CD14-positive monocyte (primary cell): ENCODE measurements around the gene GNG11. TPM values are rescaled to one million over a fixed set of nuclear protein-coding genes. Genes with fewer than 3 reads are reported as not detected.

Experiments used
- DNase-seq, 3 donors: peaks; one replicate each; pipeline ENCODE4 v3.0.0-alpha.2; 2011 to 2022
- H2AFZ ChIP-seq: 2 replicates; pipeline ENCODE4 v1.6.0; 2012; ENCODE audit warnings: mild to moderate bottlenecking, low read depth, low read length, inconsistent platforms; ENCODE audit not compliant: insufficient read depth, poor library complexity, severe bottlenecking
- H3K27ac ChIP-seq, 2 donors: 1 replicate in 1 of 2; 2 replicates in 1 of 2; pipeline ENCODE4 v1.5.1; 2012 to 2013; ENCODE audit warnings: low read length in 2 of 2, control low read depth in 1 of 2, inconsistent platforms in 1 of 2, low read depth in 1 of 2, mild to moderate bottlenecking in 1 of 2
- H3K27me3 ChIP-seq, 2 donors: one replicate each; pipeline versions ENCODE4 v1.6.0 to v1.6.1; 2011 to 2013; ENCODE audit warnings: low read length in 2 of 2; ENCODE audit not compliant: control insufficient read depth in 2 of 2, insufficient read depth in 2 of 2
- H3K36me3 ChIP-seq, 2 donors: replicated peaks in 1 of 2; 1 replicate in 1 of 2; 2 replicates in 1 of 2; pipeline versions ENCODE4 v1.5.1 to v1.6.1; 2012 to 2013; ENCODE audit warnings: low read length in 2 of 2, control low read depth in 1 of 2, inconsistent platforms in 1 of 2, mild to moderate bottlenecking in 1 of 2; ENCODE audit not compliant: insufficient read depth in 2 of 2, control insufficient read depth in 1 of 2
- H3K4me1 ChIP-seq, 2 donors: 1 replicate in 1 of 2; 2 replicates in 1 of 2; pipeline versions ENCODE4 v1.5.1 to v1.6.1; 2012 to 2013; ENCODE audit warnings: low read length in 2 of 2, control low read depth in 1 of 2, inconsistent platforms in 1 of 2, mild to moderate bottlenecking in 1 of 2, moderate library complexity in 1 of 2; ENCODE audit not compliant: insufficient read depth in 2 of 2, control insufficient read depth in 1 of 2
- H3K4me2 ChIP-seq: replicated peaks from 2 replicates; pipeline ENCODE3; 2012; ENCODE audit warnings: low read length, moderate library complexity, mild to moderate bottlenecking; ENCODE audit not compliant: poor library complexity, severe bottlenecking; ENCODE audit errors: extremely low read depth
- H3K4me3 ChIP-seq, 3 experiments: fragments of 200-600 bp in 1 of 3; sonication (generic) in 1 of 3; replicated peaks in 1 of 3; 1 replicate in 2 of 3; 2 replicates in 1 of 3; pipeline ENCODE4 v1.5.1; 2011 to 2013; ENCODE audit warnings: low read length in 3 of 3, mild to moderate bottlenecking in 3 of 3, control low read depth in 2 of 3, low read depth in 2 of 3, inconsistent platforms in 1 of 3, moderate library complexity in 1 of 3
- H3K79me2 ChIP-seq: 2 replicates; pipeline ENCODE4 v1.6.0; 2012; ENCODE audit warnings: mild to moderate bottlenecking, control low read depth, inconsistent platforms, low read length, moderate library complexity; ENCODE audit not compliant: insufficient read depth
- H3K9ac ChIP-seq: 2 replicates; pipeline ENCODE4 v1.6.0; 2017; ENCODE audit warnings: low read length, mild to moderate bottlenecking; ENCODE audit not compliant: insufficient read depth, poor library complexity, severe bottlenecking
- H3K9me3 ChIP-seq, 2 donors: replicated peaks in 1 of 2; 1 replicate in 1 of 2; 2 replicates in 1 of 2; pipeline versions ENCODE4 v1.5.1 to v1.6.1; 2012 to 2013; ENCODE audit warnings: low read length in 2 of 2, control low read depth in 1 of 2; ENCODE audit not compliant: control insufficient read depth in 1 of 2, insufficient read depth in 1 of 2
- H4K20me1 ChIP-seq: 2 replicates; pipeline ENCODE4 v1.6.0; 2012; ENCODE audit warnings: mild to moderate bottlenecking, low read length, control low read depth, moderate library complexity; ENCODE audit not compliant: insufficient read depth
- H3K27ac Mint-ChIP-seq, 7 donors: one replicate each; pipeline ENCODE4 v1.8.0; 2020; ENCODE audit warnings: mild to moderate bottlenecking in 7 of 7, mixed read lengths in 7 of 7, moderate library complexity in 6 of 7, inconsistent platforms in 2 of 7
- H3K27me3 Mint-ChIP-seq, 3 donors: one replicate each; pipeline ENCODE4 v1.8.0; 2021 to 2022; ENCODE audit warnings: low read depth in 3 of 3, mild to moderate bottlenecking in 3 of 3, mixed read lengths in 3 of 3, moderate library complexity in 3 of 3, inconsistent platforms in 1 of 3
- H3K36me3 Mint-ChIP-seq, 2 donors: one replicate each; pipeline ENCODE4 v1.8.0; 2020; ENCODE audit warnings: mixed read lengths in 2 of 2, inconsistent platforms in 1 of 2, mild to moderate bottlenecking in 1 of 2
- H3K4me1 Mint-ChIP-seq: one replicate; pipeline ENCODE4 v1.8.0; 2020; ENCODE audit warnings: mild to moderate bottlenecking, mixed read lengths
- H3K4me3 Mint-ChIP-seq, 2 donors: one replicate each; pipeline ENCODE4 v1.8.0; 2020; ENCODE audit warnings: mild to moderate bottlenecking in 2 of 2, mixed read lengths in 2 of 2, moderate library complexity in 1 of 2
- H3K9me3 Mint-ChIP-seq, 7 donors: one replicate each; pipeline ENCODE4 v1.8.0; 2020 to 2022; ENCODE audit warnings: mixed read lengths in 7 of 7, mild to moderate bottlenecking in 6 of 7, moderate library complexity in 6 of 7, inconsistent platforms in 2 of 7
- CTCF ChIP-seq: fragments of 200-600 bp; IDR thresholded peaks from one replicate; pipeline ENCODE4 v1.8.0; 2022; ENCODE audit warnings: antibody characterized with exemption, mild to moderate bottlenecking
- WGBS: methylation state at CpG from one replicate; pipeline ENCODE4 v1.1.5; 2013; ENCODE audit warnings: missing lambda C conversion rate; ENCODE audit not compliant: insufficient coverage; 5-methylcytosine and 5-hydroxymethylcytosine counted together
- intact Hi-C, 2 donors: fragments of 100-400 bp; cut with micrococcal nuclease; formaldehyde crosslinking; loops; one replicate each; pipeline versions ENCODE4 v1.15.0 to v1.15.1; 2023
- polyA minus RNA-seq: library from RNA; depleted of rRNA, polyadenylated mRNA; stranded (reverse); fragments of >200 nt; gene quantifications from 2 replicates; pipeline ENCODE4 v1.2.3, GENCODE V29; 2012
- polyA plus RNA-seq, 3 donors: library from polyadenylated mRNA; depleted of rRNA in 1 of 3; unstranded in 2 of 3; stranded (reverse) in 1 of 3; fragments of 300-500 nt in 2 of 3; fragments of >200 nt in 1 of 3; fragmentation: Illumina TruSeq in 2 of 3; gene quantifications; 1 replicate in 2 of 3; 2 replicates in 1 of 3; pipeline ENCODE4 v1.2.3, GENCODE V29; 2012 to 2021
- total RNA-seq, 12 experiments: library from RNA in 1 of 12; stranded (reverse) in 1 of 12; fragments of 120-200 nt in 1 of 12; gene quantifications; one replicate each; pipeline ENCODE4 v1.2.4 and lab custom pipeline; 2013 to 2026; ENCODE audit warnings: mixed read lengths in 6 of 12, inconsistent platforms in 1 of 12

Gene GNG11
- total RNA-seq (2013), result 1.0 TPM
- 1 to 10 TPM in 2 of 3 donors, not detected in 1; 1.0 to 1.6 TPM for polyA plus RNA-seq
- 0.08 and 0.14 TPM in 2 replicates for polyA minus RNA-seq
- total RNA-seq (lab: John Stamatoyannopoulos, UW), result 0 to 1.7 (median 0.10) reads per million in 11 experiments

DNA sequence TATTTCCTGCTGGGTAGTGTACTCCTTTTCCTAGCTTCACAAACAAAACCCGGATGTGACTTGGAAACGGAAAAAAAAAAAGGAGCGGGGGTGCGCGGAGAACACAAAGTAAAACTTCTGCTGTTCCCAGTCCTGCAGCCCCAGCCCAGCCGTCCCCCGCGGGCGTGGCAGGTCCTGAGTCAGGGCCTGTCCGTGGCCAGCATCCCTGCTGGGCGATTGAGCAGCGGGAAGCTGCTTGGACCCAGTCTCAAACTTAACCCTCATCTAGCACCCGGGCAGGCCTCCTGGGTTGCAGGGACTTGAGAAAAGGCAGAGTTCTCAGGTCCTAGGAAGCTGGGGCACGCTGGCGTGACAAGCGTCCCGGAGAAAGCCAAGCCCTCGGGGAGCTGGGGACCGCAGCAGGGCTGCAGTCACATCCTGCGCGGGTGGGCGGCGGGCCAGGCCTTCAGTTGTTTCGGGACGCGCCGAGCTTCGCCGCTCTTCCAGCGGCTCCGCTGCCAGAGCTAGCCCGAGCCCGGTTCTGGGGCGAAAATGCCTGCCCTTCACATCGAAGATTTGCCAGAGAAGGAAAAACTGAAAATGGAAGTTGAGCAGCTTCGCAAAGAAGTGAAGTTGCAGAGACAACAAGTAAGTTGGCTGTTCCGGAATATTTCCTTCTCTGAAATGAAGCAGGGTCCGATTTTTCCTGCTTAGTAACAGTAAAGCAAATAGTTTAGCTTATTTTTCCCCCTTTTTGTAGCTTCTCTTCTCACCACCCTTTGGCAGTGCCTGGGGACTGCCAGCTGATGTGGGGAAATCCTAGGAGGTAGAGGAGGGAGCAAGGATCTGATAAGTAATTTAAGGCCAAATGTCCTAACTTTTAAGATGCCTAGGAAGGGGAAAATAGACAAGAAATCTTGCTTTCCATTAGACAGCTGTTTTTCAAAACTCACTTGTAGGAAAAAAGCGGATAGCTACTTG is at the start of gene GNG11:
Gene GNG11, plus strand, starts transcription at position 129 of the 960 bp plus-strand sequence. Its CDS starts 403 bp downstream, at position 532.
- H3K27ac ChIP-seq, result no peak within 1 kb of the TSS
- H2AFZ ChIP-seq, result peak within 1 kb of the TSS; percentile 78
- Mint-ChIP-seq H3K9me3 (peaks cover 0 to 1% (median 0%) of the 10 kb centered on the region in 7 donors), H3K27ac (peak within 1 kb of the TSS in 1 of 7 donors; percentile 40), H3K4me3 (peak within 1 kb of the TSS; percentile 79 to 92), H3K27me3 (peaks cover 18 to 37% (median 29%) of the 10 kb centered on the region in 3 donors), H3K36me3 (no peaks in the 10 kb centered on the region), H3K4me1 (peaks cover 10% of the 10 kb centered on the region)
- 0% methylated on average over 30 of the region's 39 CpGs for WGBS
- peak within 1 kb of the TSS; percentile 73 for H3K4me2 ChIP-seq
- H3K4me1 ChIP-seq, result peaks cover 5 to 6% of the 10 kb centered on the region in 2 donors
- peak in 1 of 3 donors; percentile 11 for DNase-seq
- H4K20me1 ChIP-seq, result no peaks in the 10 kb centered on the region
- TF ChIP-seq CTCF, result no peak
- H3K79me2 ChIP-seq, result no peaks in the 10 kb centered on the region
- H3K4me3 ChIP-seq, result peak within 1 kb of the TSS; percentile 38 to 72 (median 40)
- peaks cover 28% of the 10 kb centered on the region in 2 donors for H3K27me3 ChIP-seq
- intact Hi-C loops, result no loop called here
- H3K36me3 ChIP-seq, result no peaks in the 10 kb centered on the region
- H3K9ac ChIP-seq, result peak within 1 kb of the TSS; percentile 45
- H3K9me3 ChIP-seq, result no peaks in the 10 kb centered on the region

- Histone ChIP-seq H3K9ac (no peak overlapping the region), H3K36me3 (no peaks in the 10 kb centered on the region), H3K79me2 (no peaks in the 10 kb centered on the region), H3K27ac (no peak overlapping the region), H2AFZ (no peak overlapping the region), H3K27me3 (no peaks in the 10 kb centered on the region), H3K4me2 (no peak overlapping the region), H3K9me3 (peaks cover 0 to 4% of the 10 kb centered on the region in 2 donors), H4K20me1 (no peaks in the 10 kb centered on the region), H3K4me3 (no peak overlapping the region), H3K4me1 (no peaks in the 10 kb centered on the region)
- no peak overlapping the region for H3K27ac Mint-ChIP-seq
- no peaks in the 10 kb centered on the region for H3K36me3 Mint-ChIP-seq
- intact Hi-C loops, result no loop called here
- peaks cover 0 to 7% (median 3%) of the 10 kb centered on the region in 7 donors for H3K9me3 Mint-ChIP-seq
- WGBS, result 11% methylated on average over 1 of the region's 1 CpG
- H3K4me3 Mint-ChIP-seq, result no peak overlapping the region
- H3K27me3 Mint-ChIP-seq, result peaks cover 0 to 3% (median 2%) of the 10 kb centered on the region in 3 donors
- TF ChIP-seq CTCF, result no peak
- no peak for DNase-seq
- H3K4me1 Mint-ChIP-seq, result no peaks in the 10 kb centered on the region
These were observed 47.4 kb upstream of the GNG11 start for GRCh38 chr7:93873998-93874574.
